Renal pelvis (tissue), 12 donors: ENCODE results near the gene MIXL1. TPM values are rescaled to one million over a fixed set of nuclear protein-coding genes. Genes with fewer than 3 reads are reported as not detected.
"Not testable (repeated sequence)": the region's sequence is repeated elsewhere in the genome, so short reads cannot be mapped to it uniquely, and the experiment has no call there.

Source experiments
- DNase-seq: peaks from one replicate; pipeline ENCODE4 v3.0.0-alpha.2; 2013
- long read RNA-seq, 16 experiments: transcript quantifications; one replicate each; lab custom pipeline, GENCODE V29; 2026
- polyA plus RNA-seq, 3 donors: library from polyadenylated mRNA; unstranded; fragments of 120-200 nt; gene quantifications; one replicate each; pipeline ENCODE4 v1.2.1, GENCODE V29; 2013; ENCODE audit not compliant: insufficient read length in 3 of 3

The MIXL1 gene
- under 1 TPM; 0.16 to 0.45 (median 0.16) TPM for polyA plus RNA-seq
- long read RNA-seq, donor 1, result 0 reads
- long read RNA-seq, donor 2, result 0 reads
- long read RNA-seq, donor 3, result 0 reads
- long read RNA-seq, donor 4, result 0 reads
- long read RNA-seq, donor 5, result 0 reads
- long read RNA-seq, donor 6, result 0 reads
- long read RNA-seq, donor 7, result 0 reads
- long read RNA-seq, donor 8, result 0 reads
- long read RNA-seq, donor 9, result 0 reads
- long read RNA-seq, donor 10, result 0 reads
- long read RNA-seq, donor 11, result 0 reads
- long read RNA-seq, donor 12, result 0 reads
- long read RNA-seq, donor 13, result 0 reads
- long read RNA-seq, donor 14, result 0 reads
- long read RNA-seq, donor 15, result 0 reads
- long read RNA-seq, donor 16, result 0 reads

DNA sequence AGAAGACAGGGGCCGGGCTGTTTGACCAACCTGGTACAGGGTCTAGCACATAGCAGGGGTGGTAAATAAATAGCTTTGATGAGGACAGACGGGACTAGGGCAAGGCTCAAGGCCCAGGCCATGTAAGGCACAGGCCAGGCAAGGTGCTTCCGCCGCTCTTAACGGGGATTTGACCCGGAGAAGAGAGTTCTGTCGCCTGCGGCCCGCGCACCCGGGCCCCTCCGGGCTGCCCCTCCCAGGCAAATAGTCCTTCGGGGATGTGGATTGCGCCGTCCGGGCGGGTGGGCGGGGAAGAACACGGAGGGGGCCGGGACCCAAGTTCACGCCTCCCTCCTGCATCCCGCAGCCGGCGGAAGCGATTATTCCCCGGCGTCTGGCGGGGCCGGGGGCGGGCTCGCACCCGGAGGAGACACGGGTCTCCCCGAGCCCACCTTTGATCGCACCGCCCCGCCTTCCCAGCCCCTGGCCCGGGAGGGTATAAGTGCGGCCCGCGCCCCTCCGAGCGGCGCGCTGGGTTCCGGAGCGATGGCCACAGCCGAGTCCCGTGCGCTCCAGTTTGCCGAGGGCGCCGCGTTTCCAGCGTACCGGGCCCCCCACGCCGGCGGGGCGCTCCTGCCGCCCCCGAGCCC, at the start of gene MIXL1:
TSS of gene MIXL1 (plus strand) at position 508 of the 629 bp plus-strand sequence. CDS start at position 526, 18 bp downstream.
- peak; percentile 9 for DNase-seq

DNA sequence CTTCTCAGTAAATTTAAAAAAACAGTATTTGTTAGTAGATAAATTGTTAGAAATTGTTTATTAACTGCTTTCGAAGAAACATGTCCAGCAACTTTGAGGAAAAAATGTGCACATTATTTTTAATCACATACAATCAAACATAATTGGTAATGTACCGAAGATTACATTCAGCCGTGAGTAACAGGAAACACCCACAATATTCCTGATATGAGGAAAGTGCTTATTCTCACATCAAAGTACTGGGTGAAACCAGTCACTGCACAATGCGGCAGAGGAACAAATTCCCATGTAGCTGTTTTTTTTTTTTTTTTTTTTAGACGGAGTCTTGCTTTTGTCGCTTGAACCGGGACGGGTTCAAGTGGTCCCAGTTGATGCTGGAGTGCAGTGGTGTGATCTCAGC, 46.6 kb upstream of the MIXL1 start:
- DNase-seq, result no peak

DNA sequence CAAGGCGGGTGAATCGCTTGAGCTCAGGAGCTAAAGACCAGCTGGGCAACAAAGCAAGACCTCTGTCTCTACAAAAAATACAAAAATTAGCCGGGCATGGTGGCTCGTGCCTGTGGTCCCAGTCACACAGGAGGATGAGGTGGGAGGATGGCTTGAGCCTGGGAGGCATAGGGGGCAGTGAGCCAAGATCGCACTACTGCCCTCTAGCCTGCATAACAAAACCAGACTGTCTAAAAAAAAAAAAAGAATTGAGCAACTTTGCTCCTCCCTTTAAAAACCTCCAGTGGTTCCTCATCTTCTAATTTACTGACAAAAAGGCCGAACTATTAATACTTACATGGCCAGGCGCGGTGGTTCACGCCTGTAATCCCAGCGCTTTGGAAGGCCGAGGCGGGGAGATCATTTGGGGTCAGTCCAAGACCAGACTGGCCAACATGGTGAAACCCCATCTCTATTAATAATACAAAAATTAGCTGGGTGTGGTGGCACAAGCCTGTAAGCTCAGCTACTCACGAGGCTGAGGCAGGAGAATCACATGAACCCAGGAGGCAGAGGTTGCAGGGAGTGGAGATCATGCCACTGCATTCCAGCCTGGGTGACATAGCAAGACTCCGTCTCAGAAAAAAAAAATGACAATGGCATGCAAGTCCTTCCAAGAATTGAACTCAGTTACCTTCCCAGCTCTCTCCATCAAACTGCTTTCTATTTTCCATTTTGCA, 41.3 kb upstream of the MIXL1 start:
- DNase-seq, result peak; percentile 22

DNA sequence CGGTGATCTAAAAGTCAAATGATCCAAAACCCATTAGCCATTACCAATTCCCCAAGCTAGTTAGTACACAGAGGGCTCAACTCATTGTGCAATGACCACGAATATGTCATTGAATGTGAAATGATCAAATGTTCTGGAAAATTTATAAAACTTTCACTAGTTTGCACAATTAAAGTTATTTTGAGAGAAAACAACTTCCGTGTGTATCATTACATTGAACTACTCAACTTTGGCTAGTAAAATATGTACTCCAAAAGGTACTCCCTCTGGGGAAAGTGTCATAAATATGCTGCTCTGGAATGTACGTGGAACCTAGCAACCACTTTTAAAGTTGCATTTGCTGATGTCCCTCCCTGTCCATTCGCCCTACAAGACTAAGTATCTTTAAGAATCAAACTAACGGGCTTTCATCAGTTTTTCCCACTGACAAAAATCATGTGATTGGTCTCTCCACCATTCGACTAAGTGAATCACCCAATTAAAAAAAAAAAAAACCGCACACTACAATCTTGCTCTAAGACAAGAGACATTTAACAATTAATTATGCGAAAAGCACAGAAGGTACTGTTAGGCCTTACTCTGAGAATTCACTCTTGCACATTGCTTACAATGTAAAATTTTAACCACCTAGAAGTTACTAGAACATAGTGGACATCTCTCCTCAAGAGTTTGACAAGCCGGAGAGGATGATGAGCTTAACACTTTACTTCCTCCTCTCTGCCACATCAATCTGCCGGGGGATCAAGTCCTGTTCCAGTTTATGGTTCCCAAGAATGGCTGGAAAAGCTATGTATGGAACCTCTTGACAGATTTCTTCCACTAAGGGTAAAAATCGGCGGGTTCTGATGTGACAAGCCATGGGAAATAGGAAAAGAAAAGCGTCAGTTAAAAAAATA, 38.1 kb upstream of the MIXL1 start:
- DNase-seq, result peak; percentile 21

DNA sequence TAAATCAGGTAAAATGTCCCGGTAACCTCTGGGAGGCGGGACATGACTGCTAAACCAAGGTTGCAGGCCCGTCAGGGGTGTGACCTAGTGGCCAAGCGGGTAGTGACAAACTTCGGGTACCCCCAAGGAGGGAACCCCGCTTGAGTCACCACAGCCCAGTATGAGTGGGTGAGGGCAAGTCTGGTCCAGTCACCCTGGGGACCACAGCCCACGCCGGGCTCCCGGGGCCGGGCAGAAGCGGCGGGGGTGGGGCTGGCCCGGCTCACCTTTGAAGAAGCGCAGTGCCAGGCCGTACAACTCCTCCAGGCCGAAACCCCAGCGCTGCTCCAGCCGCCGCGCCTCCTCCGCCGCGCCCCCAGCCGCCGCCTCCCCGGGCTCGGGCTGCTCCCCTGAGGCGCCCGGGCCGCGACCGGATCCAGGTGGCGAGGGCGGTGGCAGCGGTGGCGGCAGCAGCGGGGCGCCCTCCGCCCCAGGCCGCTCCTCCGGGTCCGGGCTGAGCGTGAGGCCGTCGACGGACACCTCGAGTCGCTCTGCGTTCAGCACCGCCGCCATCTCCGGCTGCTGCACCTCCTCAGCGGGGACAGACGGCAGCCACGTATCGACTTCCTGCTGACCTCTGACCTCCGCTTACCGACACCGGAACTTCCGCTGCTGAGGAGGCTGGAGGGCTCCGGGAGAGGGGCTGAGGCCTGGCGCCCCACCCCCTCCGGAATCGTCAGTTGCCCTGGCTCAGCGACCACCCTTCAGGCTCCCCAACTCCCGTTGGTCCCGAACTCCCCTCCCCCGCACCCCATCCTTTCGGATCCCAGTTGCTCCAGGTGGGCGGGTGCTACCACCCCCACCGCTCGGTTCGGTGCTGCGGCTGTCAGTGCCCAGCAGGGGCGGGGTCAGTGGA, 37.1 kb upstream of the MIXL1 start, which contains the start of gene ACBD3:
TSS of gene ACBD3 (minus strand) at position 618 of the 895 bp plus-strand sequence. CDS start at position 552, 66 bp downstream.
- peak; percentile 93 for DNase-seq

DNA sequence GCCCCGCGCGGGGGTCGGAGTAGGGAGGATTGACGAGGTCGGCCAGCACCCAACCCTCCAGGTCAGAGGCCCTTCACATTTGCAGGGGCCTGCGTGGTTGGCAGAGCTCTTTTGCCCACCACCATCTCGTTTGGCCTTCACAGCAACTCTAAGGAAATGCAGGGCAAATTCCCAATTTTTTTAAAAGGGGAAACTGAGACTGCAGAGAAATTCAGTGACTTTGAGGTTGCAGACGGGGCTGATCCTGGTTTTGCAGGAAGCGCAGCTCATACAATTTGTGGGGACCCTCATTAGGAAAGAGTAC, 36.5 kb upstream of the MIXL1 start:
- no peak for DNase-seq

DNA sequence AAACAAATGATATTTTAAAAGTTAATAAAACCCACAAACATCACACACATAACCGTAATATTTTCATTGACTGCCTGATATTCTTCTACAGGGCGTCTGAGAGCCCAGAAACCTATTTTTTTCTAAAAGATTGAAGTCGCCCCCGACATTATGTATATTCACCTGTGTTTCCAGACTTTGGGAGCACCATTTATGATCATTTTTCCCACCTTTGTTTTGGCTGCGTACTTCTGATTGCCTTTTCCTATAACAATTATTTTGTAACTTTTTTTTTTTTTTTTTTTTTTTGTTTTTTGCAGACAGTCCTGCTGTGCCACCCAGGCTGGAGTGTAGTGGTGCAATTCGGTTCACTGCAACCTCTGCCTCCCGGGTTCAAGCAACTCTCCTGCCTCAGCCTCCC, 36.1 kb upstream of the MIXL1 start:
- no peak for DNase-seq

DNA sequence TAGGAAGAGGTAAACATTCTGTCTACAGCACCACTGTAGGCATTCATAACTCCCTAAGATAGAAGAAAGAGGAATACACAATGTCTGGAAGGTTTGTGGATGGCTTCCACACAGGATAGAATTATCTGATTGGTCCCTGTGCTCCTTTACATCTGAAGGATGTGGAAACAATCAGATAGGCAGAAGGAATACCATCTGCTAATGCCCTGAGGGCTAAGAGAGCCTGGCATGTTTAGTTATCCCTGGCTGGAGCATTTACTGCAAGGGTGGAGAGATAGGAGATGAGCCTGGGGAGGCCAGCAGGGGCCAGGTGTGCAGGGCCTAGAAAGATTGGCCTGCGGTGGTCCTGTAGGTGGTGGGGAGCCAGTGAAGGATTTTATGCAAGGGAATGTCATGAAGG, 28.3 kb upstream of the MIXL1 start:
- DNase-seq, result no peak

DNA sequence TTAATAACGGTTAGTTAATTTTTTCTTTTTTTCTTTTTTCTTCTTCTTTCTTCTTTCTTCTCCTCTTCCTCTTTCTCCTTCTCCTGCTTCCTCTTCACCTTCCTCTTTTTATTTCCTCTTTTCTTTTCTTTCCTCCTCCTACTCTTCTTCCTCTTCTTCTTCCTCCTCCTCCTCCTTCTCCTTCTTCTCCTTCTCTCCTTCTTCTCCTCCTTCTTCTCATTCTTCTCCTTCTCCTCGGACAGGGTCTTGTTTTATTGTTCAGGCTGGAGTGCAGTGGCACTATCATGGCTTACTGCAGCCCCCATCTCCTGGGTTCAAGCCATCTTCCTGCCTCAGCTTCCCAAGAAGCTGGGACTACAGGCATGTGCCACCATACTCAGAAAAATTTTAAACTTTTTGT, 23.5 kb upstream of the MIXL1 start:
- DNase-seq, result no peak

DNA sequence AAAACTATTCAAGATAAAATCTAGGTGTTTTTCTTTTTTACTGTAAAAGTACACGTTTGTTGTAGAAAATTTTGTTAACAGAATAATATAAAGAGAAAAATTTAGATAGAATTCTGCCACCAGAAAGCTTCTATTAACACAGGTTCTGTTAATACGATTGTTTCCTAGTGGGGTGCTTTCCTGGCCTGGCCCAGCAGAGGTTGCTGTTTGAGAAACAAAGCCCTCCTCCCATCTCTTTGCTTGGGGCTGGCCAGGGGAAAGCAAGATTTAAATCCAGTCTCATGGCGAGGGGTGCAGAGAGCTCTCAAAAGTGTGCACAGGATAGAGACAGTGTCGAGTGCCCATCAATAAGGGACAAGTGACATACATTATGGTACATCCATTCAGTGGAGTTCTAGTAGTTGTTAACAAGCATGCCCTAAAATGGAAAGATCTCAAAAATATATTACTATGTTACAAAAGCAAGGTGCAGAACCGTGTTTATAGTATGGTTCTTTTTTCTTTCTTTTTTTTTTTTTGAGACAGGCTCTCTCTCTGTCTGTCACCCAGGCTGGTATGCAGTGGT, 22.4 kb upstream of the MIXL1 start:
- no peak for DNase-seq

DNA sequence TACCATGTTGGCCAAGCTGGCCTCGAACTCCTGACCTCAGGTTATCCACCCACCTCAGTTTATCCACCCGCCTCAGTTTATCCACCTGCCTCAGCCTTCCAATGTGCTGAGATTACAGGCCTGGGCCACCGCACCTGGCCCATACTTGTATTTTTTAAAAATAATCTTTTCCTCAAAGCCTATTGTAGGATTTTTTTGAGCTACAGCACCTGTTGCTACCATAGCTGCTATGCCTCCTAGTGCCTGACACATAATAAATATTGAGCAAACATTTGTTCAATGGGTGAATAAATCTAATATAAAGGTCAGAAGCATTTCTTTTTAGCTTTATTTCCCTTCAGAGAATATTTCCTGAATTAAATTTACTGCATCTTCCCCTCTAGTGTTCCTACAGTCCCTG, 21.2 kb upstream of the MIXL1 start:
- DNase-seq, result no peak

DNA sequence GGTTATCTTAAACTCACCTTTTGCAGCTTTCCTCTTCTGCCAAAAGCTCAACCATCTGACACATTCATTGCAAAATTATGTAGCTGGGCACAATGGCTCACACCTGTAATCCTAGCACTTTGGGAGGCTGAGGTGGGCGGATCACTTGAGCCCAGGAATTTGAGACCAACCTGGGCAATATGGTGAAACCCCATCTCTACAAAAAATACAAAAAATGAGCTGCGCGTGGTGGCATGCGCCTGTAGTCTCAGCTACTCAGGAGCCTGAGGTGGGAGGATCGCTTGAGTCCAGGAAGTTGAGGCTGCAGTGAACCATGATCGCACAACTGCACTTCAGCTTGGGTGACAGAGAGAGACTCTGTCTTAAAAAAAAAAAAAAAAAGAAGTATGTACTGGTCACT, 20.8 kb upstream of the MIXL1 start:
- DNase-seq, result not testable (repeated sequence)

DNA sequence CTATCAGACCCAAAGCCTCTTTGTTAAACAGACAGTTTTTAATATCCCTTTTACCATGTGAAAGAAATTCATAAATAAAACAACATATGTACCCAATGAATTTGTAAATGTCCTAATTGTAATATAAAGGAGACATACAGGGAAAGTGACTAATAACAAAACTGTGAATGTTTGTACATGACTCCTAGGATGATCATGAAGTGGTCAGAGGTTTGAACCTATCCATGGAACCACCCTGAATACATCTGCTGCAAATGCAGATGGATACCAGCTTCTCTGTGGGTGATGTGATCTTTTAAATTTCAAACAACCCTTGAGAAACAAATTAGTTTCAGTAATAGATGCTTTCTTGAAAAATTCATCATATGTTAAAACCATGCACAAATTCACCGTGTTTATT, 20.2 kb upstream of the MIXL1 start:
- no peak for DNase-seq

DNA sequence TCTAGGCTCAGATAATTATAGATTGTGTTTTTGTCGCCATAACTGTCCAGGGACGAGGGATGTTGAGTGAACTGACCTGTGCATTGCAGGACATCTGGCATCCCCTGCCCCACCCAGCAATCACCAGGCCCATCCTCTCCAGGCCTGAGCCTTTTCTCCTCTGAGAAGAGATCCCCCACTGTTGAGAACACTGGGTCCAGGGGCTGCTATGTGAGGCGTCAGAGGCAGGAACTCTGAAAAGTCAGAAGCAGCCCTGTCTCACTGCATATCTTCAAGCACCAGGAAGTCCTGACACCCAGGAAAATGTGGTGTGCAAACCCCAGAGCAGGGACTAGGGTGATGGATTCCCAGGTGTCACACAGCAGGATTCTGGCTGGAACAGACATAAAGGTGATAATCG, 19.8 kb upstream of the MIXL1 start:
- no peak for DNase-seq

DNA sequence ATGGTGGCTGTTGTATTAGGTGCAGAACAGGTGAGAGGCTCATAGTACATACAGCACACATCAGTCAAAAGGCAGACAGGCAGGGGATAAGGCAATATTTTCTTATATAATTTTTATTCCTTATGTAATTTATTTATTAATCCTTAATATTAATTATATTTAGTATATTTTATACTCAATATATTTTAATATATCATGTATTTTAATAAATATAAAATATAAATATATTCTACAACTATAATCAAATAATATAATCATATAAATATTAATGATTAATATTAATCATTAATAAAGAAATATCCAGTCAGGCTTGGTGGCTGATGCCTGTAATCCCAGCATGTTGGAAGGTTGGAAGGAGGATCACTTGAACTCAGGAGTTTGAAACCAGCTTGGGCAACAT, 19.3 kb upstream of the MIXL1 start:
- no peak for DNase-seq

DNA sequence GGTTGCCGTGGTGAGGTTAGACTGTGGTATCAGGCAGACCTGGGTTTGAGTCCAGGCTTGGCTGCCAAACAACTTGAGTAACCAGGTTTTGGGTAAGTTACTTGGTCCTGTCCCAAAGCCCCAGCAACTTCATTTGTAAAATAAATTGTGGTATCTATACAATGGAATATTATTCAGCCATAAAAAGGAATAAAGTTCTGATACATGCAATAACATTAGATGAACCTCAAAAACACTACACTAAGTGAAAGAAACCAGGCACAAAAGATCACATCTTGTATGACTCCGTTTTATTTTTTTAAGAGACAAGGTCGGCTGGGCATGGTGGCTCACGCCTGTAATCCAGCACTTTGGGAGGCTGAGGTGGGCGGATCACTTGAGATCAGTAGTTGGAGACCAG, 16.4 kb upstream of the MIXL1 start:
- DNase-seq, result no peak

DNA sequence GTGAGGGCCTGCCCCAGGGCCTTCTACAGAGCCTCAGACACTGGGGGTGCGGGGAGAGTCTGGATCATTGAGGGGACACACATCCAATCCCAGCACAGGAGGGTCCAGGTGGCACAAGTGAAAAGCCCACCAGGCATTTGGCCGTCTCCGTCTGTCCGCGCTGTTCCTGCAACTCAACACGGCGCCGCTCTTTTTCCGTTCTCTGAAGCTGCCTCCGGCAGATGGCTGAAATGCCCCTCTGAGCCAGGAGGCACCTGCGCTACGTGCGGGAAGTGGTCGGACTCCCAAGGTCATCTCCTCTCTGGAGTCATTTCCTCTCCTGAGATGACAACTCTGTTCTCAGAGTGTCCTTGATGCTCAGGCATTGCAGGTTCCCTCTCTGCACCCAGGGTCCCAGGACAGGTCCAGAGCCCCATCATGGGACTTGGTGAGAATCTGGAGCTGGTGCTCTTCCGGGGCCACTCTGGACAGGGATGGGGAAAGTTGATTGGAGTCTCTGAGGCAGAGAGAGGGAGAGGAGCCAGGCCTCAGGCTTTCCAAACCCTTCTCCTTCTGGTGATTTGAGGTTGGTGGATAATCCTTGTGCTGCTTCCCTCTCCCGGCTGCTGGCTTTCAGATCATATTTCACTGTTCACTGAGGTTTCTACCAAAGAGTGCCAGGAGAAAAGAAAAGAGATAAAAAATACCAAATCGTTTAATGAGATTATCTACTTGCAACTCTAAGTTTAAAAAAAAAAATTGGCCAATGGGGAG, 14.0 kb upstream of the MIXL1 start:
- DNase-seq, result no peak

DNA sequence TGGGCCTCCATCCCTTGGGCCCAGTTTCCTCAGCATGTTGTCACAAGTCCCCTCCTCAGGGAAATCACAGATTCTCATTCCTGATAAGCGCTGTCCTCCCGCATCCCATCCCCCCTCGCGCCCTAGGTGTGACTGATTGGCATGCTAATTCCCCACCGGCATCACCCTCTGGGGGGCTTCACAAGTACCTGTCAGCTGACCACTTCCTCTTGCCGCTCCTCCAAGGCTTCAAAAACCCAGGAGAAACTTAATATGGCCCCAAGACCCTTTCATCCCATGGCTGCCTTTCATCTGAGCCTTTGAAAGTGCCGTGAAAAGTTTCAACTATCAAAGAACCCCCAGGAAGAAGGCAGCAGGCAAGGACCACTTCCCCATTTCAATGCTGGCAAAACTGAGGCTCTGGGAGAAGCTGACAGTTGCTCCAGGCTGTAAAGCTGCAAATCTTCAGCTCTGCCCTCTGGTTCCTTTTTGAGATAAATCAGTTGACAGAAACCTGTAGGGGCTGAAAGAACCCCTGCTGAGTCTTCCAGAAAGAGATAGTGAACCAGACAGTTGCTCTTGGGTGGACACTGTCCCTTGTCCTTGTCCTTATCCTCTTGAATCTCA, 12.8 kb upstream of the MIXL1 start:
- no peak for DNase-seq

DNA sequence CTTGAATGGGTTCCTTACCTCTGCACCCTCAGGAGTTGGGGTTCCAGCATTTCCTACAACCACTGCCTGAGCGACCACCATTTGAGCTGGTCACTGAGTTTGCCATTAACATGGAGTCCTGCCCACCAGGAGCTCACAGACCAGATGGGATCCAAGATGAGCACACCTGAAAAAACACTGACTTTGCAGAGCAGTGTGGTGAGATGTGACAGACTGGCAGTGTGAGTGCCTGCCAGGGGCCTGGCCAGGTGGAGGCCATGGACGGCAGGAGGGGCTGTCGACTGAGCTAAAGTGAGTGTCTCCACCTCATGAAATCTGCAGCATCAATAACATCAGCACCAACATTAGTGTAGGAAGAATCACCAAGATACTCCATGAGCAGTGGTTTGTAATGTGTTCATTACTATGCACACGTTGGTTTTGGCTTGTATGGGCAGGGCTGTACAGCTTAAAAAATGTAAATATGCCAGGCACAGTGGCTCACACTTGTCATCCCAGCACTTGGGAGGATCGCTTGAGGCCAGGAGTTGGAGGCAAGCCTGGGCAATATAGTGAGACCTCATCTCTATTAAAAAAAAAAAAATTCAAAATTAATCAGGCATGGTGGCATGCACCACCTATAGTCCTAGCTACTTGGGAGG, 12.2 kb upstream of the MIXL1 start:
- DNase-seq, result no peak
